ENCODE results near the gene SPON2.

- no peak for TF ChIP-seq CTCF (conservative IDR thresholded peaks at IDR 0.05; ENCODE audit: low read length)
- no peak for TF ChIP-seq EZH2phosphoT487 (IDR thresholded peaks at IDR 0.05; ENCODE audit: borderline replicate concordance, low read depth, low read length)
Measured at GRCh38 chr4:1179976-1180375, 7.6 kb upstream of the SPON2 start.
